NCI-H446 treated with DMSO at 0.1 percent for 48 hours (cell line): Measurements from ENCODE around the gene LTB4R2.

Source experiments
- DNase-seq: peaks from one replicate; lab custom pipeline; 2025; lab: John Stamatoyannopoulos, UW

LTB4R2 gene

GRCh38 chr14:24309538-24310264, at the start of gene LTB4R2:
Gene LTB4R2, plus strand, starts transcription at chr14:24310140. Its CDS starts 525 bp downstream, at chr14:24310665.
- no peak for DNase-seq

DNA sequence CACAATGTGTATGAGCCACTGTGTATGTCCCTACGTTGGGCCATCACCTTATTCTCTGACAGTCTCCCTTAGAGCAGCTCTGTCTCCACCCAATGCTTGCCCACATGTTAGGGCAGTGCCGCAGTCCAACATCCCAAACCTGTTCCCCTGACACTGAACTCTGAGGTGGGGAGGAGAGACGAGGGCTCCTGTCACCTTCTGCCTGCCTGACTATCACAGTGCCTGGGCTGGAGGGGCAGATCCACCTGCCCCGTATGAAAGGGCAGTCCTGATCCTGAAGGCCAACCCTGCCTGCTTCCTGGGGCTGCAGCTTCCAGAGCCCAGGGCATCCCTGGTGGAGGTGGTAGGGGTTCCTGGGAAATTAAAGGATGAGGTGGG, 49.2 kb upstream of the LTB4R2 start:
- no peak for DNase-seq

GRCh38 chr14:24261256-24261968, 48.5 kb upstream of the LTB4R2 start:
- DNase-seq, result no peak

- no peak for DNase-seq
These were observed 48.0 kb upstream of the LTB4R2 start for GRCh38 chr14:24261969-24262327.

DNA sequence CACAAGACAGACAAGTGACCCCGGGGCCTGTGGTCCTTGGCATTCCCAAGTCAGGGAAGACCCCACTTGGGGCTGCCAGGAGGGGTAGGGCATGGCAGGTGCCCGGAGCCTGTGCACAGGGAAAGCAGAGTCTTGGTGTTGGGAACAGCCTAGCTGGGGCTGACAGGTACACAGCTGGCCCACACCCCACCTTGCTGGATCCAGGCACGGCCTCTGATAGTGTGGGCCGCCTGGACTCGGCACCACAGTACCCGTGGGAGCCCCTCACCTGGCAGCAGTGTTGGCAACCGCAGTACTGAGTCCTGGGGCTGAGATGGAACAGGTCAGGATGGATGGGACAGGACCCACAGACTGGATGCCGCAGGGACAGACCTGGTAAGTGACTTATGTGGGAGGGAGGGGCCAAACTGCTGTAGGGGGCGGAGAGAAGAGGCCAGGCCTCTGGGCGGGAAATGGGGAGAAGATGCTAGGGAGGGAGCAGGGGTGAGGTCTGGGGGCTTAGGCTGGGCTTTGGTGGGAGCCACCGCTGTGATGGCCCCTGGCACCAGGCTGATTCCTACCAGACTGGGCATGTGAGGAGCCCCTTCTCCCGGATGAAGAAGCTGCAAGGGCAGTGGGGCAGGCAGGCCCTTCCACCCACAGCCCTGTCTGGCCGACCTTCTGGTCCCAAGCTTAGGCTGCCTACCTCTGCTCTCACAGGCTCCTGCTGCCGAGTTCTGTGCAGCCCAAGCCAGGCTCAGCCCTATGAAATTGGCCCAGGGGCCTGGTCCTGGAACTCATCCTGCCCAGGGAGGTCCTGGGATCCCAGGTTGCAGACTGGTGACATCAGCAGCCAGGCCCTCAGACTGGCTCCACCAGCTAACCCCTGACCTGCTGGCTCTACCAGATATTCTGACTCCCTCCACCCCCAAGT, 46.9 kb upstream of the LTB4R2 start, which contains the start of gene TGM1:
TSS of gene TGM1 (minus strand) at position 357 of the 913 bp plus-strand sequence. CDS start 825 bp downstream, outside the sequence.
- DNase-seq, result no peak

- no peak for DNase-seq
These were observed 46.1 kb upstream of the LTB4R2 start for GRCh38 chr14:24263848-24264247.

DNA sequence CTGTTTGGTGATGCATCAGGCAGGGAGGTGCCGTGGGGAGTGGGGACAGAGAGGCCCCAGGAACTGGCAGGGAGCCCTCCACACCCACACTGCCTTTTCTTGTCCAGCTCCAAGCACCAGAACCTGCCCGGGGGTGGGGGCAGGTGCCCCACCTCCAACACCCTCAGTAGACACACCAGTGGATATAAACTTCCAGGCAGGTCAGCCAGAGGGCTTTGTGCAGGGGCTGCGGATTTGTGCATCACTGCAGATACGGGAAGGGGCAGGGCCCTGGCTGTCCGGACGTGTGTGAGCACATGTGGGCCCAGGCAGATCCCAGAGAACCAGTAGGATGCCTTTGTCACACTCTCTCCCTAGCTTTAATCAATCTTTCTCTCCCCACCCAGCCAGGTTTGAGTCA, 45.6 kb upstream of the LTB4R2 start:
- no peak for DNase-seq

DNA sequence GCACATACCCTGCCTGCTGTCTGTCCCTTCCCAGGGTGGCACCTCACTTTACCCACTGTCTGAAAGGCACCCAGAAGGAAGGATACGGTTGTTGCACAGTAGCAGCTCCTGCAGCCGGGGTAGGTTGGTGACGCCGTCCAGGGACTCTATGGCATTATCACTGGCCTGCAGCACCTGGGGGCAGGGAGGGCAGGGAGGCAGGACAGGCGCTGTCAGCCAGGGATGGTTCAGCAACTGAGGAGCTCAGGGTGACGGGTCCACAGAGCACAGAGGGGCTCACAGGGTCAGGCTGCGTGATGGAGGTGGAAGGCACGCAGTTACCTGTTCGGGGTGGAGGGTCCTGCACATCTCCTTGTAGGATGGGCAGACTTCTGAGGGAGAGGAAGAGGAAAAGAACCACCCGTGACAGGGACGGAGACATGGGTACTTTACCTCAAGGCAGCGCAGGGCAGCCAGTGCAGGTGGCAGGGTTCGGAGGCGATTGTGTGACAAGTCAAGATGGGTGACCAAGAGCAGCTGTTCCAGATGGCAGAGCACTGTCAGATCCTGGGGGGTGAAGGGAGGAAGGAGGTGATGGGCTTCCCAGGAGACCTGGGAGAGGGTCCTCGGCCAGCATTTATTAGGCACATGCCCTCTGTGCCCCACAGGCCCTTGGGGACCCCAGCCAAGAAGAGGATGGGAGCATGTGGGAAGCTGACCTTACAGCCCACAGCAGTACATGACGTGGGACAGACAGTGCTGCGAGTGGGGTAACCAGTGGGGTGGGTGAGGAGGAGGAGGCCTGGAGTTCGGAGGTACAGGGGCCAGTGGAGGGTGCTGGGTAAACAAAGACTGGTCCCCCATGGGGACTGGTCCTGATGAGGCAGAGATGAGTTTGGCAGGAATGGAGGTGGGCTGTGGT, 43.3 kb upstream of the LTB4R2 start:
- DNase-seq, result no peak

DNA sequence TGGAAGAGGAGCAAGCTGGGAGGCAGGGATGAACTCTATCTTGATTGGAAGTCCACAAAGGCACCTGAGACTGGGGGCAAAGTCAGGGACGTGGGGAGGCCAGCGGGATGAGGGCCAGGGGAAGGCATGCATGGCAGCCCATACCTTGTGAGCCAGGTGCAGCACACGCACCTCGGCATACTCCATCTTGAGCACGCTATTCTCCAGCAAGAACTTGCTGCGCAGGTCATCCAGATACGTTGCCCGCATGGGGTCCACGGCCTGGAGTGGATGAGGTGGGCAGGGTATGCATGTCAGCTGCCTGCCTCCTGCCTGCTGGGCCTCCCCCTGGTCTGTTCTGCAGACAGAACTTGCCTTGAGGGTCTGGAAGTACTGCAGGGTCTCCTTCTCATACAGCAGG, 42.4 kb upstream of the LTB4R2 start:
- DNase-seq, result no peak

DNA sequence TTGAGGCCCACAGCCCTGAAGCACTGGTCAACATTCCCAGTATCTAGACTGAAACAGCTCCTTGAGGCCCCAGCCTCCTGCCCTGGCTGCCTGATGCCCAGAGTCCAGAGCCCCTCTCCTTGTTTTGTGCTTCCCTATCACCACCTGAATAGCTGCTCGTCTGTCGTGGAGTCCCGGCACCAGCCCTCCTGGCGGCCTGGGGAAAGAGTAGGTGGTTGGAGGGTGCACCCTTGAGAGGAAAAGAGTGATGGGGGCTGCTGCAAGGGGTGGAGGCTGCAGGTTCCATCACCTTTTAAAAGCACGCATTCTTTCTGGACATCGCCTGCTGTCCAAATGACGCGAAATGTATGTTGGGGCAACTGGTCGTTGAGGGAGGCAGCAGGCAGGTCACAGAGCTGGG, 41.7 kb upstream of the LTB4R2 start:
- DNase-seq, result no peak

DNA sequence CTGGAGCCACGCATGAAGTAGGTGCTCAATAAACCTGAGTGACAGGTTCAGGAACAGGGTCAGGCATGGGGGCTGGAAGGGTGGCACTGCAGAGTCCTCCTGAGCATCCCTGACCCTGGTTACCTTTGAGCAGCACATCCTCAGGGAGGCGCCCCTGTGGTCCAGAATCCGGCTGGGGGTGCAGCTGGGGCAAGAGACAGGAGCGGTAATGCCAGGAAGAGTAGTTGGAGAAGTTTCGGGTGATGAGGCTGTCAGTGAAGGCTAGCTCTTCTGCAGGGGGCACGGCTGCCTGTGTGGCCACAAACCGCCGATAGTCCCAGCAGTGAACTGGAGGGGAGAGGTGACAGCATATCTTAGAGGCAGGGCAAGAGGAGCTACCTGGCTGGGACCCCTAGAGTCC, 40.6 kb upstream of the LTB4R2 start:
- DNase-seq, result no peak

DNA sequence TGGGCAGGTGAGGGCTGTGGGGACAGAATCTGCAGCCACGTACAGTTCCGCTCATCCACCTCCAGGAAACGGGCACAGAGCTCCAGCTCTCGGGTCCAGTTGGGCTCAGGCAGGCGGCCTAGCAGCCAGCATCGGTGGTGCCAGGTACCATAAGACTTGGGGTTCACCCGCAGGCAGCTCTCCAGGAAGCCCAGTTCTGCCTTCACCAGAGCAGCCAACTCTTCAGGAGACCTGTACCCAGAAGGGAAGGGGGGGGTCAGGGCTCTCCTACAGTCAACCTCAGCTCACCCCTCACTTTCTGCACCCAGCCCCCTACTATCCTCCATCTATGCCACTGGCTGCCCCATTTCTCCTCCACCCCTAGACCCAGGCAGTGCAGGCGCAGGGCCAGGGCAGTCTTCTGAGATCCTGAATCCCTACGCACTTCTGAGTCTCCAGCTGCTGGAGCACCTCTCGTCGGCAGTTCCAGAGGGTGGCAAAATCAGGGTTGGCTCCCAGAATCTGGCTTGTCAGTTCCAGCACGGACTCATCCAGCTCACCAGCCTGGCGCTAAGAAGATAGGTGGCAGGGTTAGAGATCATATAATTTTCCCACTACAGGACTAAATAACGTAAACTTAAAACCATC, 39.9 kb upstream of the LTB4R2 start:
- DNase-seq, result no peak

- DNase-seq, result no peak
These were observed 39.3 kb upstream of the LTB4R2 start for GRCh38 chr14:24270537-24271133.

GRCh38 chr14:24271134-24271833, 38.7 kb upstream of the LTB4R2 start, which contains the start of gene RABGGTA:
Gene RABGGTA, minus strand, starts transcription at chr14:24271597. Its CDS starts 482 bp downstream, at chr14:24271115.
- peak; percentile 84 for DNase-seq

DNA sequence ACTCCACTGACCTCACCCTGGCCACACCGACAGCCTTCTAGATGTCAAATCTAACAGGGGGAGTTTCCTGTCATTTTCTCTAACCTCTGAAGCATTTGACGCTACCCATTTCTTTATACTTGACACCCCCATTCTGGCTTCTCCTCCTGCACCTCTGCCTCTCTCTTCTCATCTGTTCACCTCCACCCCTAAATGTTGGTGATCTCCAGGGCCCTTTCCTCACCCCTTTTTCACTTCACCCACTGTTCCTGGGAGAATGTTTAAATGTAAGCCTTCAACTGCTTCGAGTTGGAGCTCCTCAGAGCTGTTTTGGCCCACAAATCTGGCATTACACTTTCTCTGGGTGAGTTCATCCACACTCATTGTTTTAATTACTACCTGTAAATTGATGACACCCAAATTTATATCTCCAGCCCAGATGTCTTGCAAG, 38.1 kb upstream of the LTB4R2 start:
- DNase-seq, result no peak

DNA sequence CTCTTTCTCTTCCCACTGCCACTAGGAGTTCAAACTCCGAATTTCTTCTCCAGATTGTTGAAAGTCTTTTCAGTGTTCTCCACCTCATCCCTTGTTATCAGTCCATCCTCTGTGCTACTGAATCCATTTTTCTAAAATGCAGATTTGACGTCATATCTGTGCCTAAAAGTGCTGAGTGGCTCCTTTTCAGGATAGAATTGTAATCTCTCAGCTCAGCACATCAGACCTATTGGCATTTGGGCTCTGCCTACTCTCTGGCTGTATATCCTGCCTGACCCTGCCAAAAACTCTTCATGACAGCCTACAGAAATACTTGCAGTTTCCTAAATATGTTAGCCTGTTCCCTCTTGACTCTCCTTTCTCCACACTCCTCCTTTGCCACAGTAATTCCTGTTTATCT, 37.5 kb upstream of the LTB4R2 start:
- DNase-seq, result no peak

DNA sequence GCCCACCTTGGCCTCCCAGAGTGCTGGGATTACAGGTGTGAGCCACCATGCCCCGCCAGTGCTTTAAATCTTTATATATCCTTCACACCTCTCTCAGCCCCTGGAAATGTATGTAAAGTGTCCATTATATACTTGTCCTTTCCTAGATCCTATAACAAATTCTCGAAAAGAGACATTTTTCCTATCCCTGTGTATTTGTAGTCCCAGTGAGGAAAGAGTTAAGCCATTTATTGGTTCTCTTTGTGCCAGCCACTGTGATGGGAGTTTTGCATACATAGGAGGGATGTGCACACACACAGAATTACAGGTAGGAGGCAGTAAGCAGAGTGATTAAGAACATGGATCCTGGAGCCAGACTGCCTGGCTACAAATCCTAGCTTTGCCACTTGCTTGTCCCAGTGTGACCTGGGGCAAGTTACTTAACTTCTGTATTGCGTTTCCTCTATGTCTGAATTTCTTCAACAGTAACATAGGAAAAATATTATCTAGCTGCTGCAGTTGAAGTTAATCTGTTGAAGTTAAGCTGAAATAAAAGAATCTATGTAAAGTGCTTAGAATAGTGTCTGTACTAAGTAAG, 36.4 kb upstream of the LTB4R2 start:
- DNase-seq, result no peak

DNA sequence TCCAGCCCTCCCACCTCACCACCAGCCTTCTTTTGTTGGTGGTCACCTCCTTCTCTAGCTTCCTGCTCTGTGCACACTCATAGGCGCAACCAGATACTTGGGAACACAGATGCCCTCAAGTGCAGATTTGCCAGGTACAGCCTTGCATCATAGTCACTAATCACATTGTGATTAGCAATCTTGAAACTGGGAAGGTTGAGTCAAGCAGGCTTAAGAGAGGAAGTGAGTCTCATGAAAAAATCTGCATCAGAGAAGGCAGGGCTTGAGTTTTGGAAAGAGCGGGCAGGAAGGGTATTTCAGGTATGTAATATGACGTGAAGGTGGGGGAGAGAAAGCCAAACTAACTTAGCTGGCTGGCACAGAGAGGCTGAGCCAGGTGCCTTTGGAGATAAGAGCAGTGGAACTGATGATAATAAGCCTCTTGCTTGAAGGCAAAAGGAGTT, 35.8 kb upstream of the LTB4R2 start:
- DNase-seq, result no peak

DNA sequence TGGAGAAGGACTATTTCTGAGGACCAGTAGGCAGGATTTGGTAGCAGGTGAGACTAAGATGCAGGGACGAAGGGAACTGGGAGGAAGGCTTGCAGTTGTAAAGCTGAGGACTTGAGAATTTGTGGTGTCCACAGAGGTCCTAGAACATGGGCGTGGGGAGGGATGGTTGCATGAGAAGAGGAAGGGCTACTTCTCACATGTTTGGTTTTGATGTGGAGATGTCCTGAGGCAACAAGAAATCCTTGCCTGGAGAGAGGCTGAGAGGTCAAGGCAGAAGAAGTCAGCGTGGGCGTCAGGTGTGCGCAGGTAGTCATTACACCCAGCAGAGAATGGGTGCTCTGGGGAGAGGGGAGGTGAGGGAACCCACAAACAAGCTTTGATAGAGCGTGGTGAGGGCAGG, 32.9 kb upstream of the LTB4R2 start:
- no peak for DNase-seq
